Activated T-helper 2 cell treated with anti-CD3 and anti-CD28 coated beads, Interferon-gamma antibody, Interleukin-2, Interleukin-4, amounts not matched to agents 10 μg/mL and 5 μg/mL and 100 μg/mL, durations not matched to agents 14 hours and 24 hours and 36 hours (primary cell): ENCODE data around the gene ACAP2. TPM values are rescaled to one million over a fixed set of nuclear protein-coding genes. Genes with fewer than 3 reads are reported as not detected.

ENCODE experiments used
- DNase-seq: peaks from one replicate; pipeline ENCODE4 v3.0.0; 2021; ENCODE audit warnings: low spot score
- H3K27ac Mint-ChIP-seq: one replicate; pipeline ENCODE4 v1.8.0; 2021; ENCODE audit warnings: mixed read lengths
- H3K27me3 Mint-ChIP-seq: one replicate; pipeline ENCODE4 v1.8.0; 2021; ENCODE audit warnings: low read depth, mixed read lengths
- H3K36me3 Mint-ChIP-seq: one replicate; pipeline ENCODE4 v1.8.0; 2021; ENCODE audit warnings: low read depth, mixed read lengths
- H3K4me1 Mint-ChIP-seq: one replicate; pipeline ENCODE4 v1.8.0; 2021; ENCODE audit warnings: low read depth, mixed read lengths
- H3K4me3 Mint-ChIP-seq: one replicate; pipeline ENCODE4 v1.8.0; 2021; ENCODE audit warnings: low read depth, mild to moderate bottlenecking, moderate library complexity, mixed read lengths
- H3K9me3 Mint-ChIP-seq: one replicate; pipeline ENCODE4 v1.8.0; 2021; ENCODE audit warnings: mixed read lengths
- intact Hi-C: fragments of 100-400 bp; cut with micrococcal nuclease; formaldehyde crosslinking; loops from one replicate; pipeline ENCODE4 v1.15.1; 2023
- total RNA-seq: library from RNA; stranded (reverse); gene quantifications from 2 replicates; pipeline ENCODE4 v1.2.3, GENCODE V29; 2022

The ACAP2 gene
- total RNA-seq, 1 donor from 2014 or later = 49.8 TPM

DNA sequence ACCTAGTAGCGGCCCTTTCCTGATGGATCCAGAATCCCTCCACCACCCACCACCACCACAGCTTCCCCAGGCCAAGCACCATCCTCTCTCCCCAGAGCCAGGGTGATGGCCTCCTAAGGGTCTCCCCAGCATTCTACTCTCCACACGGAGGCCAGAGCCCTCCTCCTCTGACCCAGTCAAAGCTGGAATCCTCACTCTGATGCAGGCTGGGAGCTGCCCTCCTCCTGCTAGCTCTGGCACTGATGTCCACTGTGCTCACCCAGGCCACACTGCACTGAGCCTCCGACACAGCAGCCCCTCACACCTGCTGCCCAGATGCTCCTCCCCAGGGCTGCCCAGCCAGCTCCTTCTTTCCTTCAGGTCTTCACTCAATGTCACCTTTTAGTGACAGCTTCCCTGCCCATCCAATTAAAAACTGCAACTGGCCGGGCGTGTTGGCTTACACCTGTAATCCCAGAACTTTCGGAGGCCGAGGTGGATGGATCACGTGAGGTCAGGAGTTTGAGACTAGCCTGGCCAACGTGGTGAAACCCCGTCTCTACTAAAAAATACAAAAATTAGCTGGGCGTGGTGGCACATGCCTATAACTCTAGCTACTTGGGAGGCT, 192.9 kb downstream of the ACAP2 start:
- H3K4me1 Mint-ChIP-seq = peaks cover 14% of the 10 kb centered on the region
- H3K27ac Mint-ChIP-seq = no peak overlapping the region
- intact Hi-C loops = loop anchor here (10.0 kb wide), 2 partner anchors 125 to 665 kb away; no protein-coding TSS in a partner anchor
- no peaks in the 10 kb centered on the region for H3K9me3 Mint-ChIP-seq
- H3K36me3 Mint-ChIP-seq = peaks cover 8% of the 10 kb centered on the region
- H3K4me3 Mint-ChIP-seq = no peak overlapping the region
- DNase-seq = no peak
- H3K27me3 Mint-ChIP-seq = no peaks in the 10 kb centered on the region

GRCh38 chr3:195249057-195249770, 193.6 kb downstream of the ACAP2 start:
- H3K27me3 Mint-ChIP-seq = no peaks in the 10 kb centered on the region
- no peaks in the 10 kb centered on the region for H3K9me3 Mint-ChIP-seq
- DNase-seq = no peak
- H3K27ac Mint-ChIP-seq = no peak overlapping the region
- H3K4me1 Mint-ChIP-seq = peaks cover 13% of the 10 kb centered on the region
- intact Hi-C loops = no loop called here
- H3K4me3 Mint-ChIP-seq = no peak overlapping the region
- peaks cover 8% of the 10 kb centered on the region for H3K36me3 Mint-ChIP-seq

GRCh38 chr3:195248281-195248680, 194.5 kb downstream of the ACAP2 start:
- H3K27ac Mint-ChIP-seq = no peak overlapping the region
- intact Hi-C loops = no loop called here
- no peak overlapping the region for H3K4me3 Mint-ChIP-seq
- peaks cover 16% of the 10 kb centered on the region for H3K4me1 Mint-ChIP-seq
- H3K9me3 Mint-ChIP-seq = no peaks in the 10 kb centered on the region
- no peak for DNase-seq
- peaks cover 8% of the 10 kb centered on the region for H3K36me3 Mint-ChIP-seq
- no peaks in the 10 kb centered on the region for H3K27me3 Mint-ChIP-seq

DNA sequence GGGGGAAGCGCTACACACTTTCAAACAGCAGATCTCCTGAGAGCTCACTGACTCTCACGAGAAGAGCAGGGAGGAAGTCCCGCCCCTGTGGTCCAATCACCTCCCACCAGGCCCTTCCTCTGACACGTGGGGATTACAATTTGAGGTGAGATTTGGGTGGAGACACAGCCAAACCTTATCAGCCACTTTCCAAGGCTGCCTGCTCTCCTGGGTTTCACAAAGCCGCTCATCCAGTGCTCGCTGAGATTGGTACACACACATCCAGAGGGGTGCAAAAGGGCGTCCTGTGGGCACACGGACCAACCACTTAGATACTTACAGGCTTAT, 195.0 kb downstream of the ACAP2 start:
- Mint-ChIP-seq H3K27ac (no peak overlapping the region), H3K36me3 (peaks cover 8% of the 10 kb centered on the region), H3K27me3 (no peaks in the 10 kb centered on the region), H3K4me1 (peaks cover 18% of the 10 kb centered on the region), H3K9me3 (no peaks in the 10 kb centered on the region), H3K4me3 (no peak overlapping the region)
- intact Hi-C loops = no loop called here
- no peak for DNase-seq

GRCh38 chr3:195247086-195247862, 195.5 kb downstream of the ACAP2 start:
- H3K27ac Mint-ChIP-seq = no peak overlapping the region
- no peak for DNase-seq
- peaks cover 18% of the 10 kb centered on the region for H3K4me1 Mint-ChIP-seq
- no peaks in the 10 kb centered on the region for H3K27me3 Mint-ChIP-seq
- intact Hi-C loops = no loop called here
- H3K4me3 Mint-ChIP-seq = no peak overlapping the region
- no peaks in the 10 kb centered on the region for H3K9me3 Mint-ChIP-seq
- H3K36me3 Mint-ChIP-seq = peaks cover 8% of the 10 kb centered on the region

DNA sequence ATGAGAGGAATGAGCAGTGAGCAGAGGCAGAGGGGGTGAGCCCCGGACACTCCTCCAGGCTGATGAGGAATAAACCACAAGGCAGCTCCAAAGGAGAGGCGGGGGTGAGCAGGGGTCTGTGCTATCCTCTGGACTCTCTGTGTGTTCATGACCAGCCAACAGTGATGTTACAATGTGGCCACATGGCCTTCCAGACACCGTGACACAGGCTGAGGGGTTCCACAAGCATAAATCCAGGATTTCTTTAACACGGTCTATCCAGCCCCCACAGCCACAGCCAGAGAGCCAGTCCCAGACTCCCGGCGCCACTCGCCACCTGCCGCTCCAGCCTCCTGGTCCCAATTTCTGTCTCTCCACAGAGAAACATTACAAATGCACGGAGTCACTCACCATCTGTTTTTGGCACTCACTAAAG, 196.2 kb downstream of the ACAP2 start:
- Mint-ChIP-seq H3K4me3 (no peak overlapping the region), H3K27me3 (no peaks in the 10 kb centered on the region), H3K27ac (no peak overlapping the region), H3K9me3 (no peaks in the 10 kb centered on the region), H3K4me1 (peaks cover 14% of the 10 kb centered on the region), H3K36me3 (peaks cover 8% of the 10 kb centered on the region)
- intact Hi-C loops = no loop called here
- DNase-seq = no peak

DNA sequence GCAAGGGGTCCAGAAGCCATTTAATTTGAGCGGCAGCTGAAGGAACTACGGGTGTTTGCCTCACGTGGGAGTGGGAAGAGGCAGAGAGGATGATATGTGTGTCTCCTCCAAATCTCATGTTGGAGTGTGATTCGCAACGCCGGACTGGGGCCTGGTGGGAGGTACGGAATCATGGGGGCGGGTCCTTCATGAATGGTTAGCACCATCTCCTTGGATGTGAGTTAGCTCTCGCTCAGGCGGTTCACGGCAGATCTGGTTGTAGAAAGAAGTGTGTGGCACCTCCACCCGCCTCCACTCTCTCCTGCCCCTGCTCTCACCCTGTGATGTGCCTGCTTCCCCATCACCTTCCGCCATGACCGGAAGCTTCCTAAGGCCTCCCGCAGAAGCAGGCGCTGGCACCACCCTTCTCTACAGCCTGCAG, 197.3 kb downstream of the ACAP2 start:
- H3K36me3 Mint-ChIP-seq = peaks cover 8% of the 10 kb centered on the region
- no peaks in the 10 kb centered on the region for H3K9me3 Mint-ChIP-seq
- DNase-seq = no peak
- peaks cover 10% of the 10 kb centered on the region for H3K4me1 Mint-ChIP-seq
- no peaks in the 10 kb centered on the region for H3K27me3 Mint-ChIP-seq
- H3K27ac Mint-ChIP-seq = no peak overlapping the region
- H3K4me3 Mint-ChIP-seq = no peak overlapping the region
- intact Hi-C loops = no loop called here

DNA sequence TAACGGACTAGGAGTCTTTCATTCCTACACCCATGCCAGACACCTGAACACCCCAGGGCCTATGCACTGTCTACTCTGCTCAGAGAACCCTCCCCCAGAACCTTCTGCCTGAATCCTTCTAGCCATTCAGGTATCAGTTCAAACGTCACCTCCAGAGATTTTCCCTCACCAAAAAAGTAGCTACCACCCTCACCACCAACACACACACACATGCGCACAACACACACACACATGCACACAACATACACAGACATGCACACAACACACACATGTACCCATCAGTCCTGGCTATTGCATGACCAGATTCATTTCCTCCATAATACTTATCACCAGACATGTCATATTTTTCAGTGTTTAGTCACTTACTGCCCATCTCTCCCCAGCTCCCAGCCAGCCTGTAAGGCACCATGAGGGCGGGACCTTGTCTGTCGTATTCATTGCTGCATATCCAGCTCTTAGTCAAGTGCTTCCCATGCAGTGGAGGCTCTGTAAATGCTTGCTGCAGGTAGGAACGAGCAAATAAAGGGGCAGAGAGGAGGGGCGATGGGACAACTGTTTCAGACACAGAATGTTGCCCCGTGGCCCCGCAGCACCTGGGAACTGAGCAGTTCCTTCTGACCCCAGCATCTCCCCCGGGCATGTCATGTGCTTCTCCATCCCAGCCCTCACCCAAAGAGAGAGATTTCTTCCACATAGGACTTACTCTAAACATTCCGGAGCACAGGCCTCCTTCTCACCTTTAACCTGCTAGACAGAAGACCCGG, 201.0 kb downstream of the ACAP2 start:
- Mint-ChIP-seq H3K27ac (no peak overlapping the region), H3K9me3 (peaks cover 14% of the 10 kb centered on the region), H3K36me3 (peaks cover 23% of the 10 kb centered on the region), H3K27me3 (no peaks in the 10 kb centered on the region), H3K4me1 (peaks cover 7% of the 10 kb centered on the region), H3K4me3 (no peak overlapping the region)
- DNase-seq = peak; percentile 4
- intact Hi-C loops = no loop called here

DNA sequence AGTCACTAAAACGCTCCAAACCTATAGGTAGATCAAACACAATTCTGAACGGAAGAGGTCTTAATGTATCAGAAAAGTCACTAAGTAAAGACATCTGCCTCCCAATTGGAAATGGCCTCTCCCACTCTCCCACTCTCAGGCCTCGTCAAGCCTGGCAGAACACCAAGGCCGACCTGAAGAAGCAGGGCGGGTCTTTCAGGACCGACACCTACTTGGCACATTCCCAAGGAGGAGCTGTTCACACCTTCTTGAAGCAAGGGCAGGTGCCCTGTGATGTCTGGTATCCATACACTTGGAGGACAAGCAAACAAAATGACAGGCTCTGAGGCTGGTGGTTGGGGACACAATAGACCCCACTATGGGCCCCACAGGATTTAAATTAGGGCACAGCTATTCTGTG, 201.9 kb downstream of the ACAP2 start:
- intact Hi-C loops = no loop called here
- H3K36me3 Mint-ChIP-seq = peaks cover 19% of the 10 kb centered on the region

DNA sequence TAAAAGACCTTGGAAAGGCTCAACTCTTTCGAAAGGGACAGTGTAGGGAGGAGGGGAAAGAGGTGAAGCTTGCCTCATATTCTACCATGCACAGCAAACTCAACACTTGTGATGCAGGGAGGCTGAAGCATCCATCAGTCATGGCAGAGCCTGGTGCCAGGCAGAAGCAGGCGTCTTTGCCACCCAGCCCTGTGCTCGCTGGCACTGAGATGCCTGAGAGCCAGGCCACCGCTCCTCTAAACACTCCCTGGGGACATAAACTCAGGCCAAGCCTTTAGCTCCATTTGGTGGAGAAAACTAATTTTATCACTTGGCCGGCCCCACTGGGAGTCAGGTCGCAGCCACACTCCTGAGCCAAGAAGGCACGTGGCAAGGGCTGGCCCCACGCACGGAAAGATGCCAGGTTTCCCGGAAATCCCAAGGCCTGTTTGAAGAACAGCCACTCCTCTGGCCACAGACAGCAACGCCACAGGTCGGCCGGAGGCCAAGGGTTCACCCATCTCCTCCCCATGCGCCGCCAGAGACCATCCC, 202.6 kb downstream of the ACAP2 start:
- Mint-ChIP-seq H3K27ac (no peak overlapping the region), H3K36me3 (peaks cover 15% of the 10 kb centered on the region), H3K9me3 (peaks cover 23% of the 10 kb centered on the region), H3K27me3 (no peaks in the 10 kb centered on the region), H3K4me1 (peaks cover 7% of the 10 kb centered on the region), H3K4me3 (no peak overlapping the region)
- intact Hi-C loops = no loop called here
- no peak for DNase-seq

More for the DNA sequence above, 201.9 kb downstream of the ACAP2 start:
- DNase-seq = no peak
- Mint-ChIP-seq H3K9me3 (peaks cover 19% of the 10 kb centered on the region), H3K27me3 (no peaks in the 10 kb centered on the region), H3K4me1 (peaks cover 7% of the 10 kb centered on the region), H3K27ac (no peak overlapping the region), H3K4me3 (no peak overlapping the region)

- DNase-seq = no peak
- Mint-ChIP-seq H3K36me3 (peaks cover 15% of the 10 kb centered on the region), H3K9me3 (peaks cover 31% of the 10 kb centered on the region), H3K4me1 (peaks cover 7% of the 10 kb centered on the region), H3K27ac (no peak overlapping the region), H3K27me3 (peaks cover 6% of the 10 kb centered on the region), H3K4me3 (no peak overlapping the region)
- intact Hi-C loops = no loop called here
These were observed 203.7 kb downstream of the ACAP2 start for GRCh38 chr3:195239121-195239520.

DNA sequence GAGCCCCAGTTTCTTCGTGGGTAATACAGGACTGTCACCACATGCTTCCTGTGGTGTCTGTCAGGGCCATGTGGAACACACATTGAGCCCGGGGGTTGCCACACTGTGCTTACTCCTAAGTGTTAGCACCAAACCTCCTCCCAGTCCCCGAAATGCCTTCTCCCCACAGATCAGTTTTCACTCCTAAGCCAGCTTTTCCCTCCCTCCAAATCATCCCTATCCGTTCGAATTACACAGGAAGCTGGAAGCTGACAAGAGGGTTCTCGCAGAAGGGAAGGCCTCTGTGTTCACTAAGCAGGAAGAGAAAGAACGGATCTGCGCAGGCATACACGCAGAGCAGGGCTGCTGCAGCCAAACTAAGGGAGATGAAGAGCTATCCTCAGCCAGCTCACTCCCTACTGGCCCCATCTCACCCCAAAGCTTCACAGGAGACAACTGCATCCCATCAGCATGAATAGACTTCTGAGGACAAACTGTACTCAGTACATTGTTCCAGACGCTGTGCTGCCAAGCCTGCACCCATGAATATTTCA, 204.2 kb downstream of the ACAP2 start:
- Mint-ChIP-seq H3K27me3 (peaks cover 7% of the 10 kb centered on the region), H3K4me1 (peaks cover 3% of the 10 kb centered on the region), H3K4me3 (no peak overlapping the region), H3K27ac (no peak overlapping the region), H3K36me3 (peaks cover 15% of the 10 kb centered on the region), H3K9me3 (peaks cover 31% of the 10 kb centered on the region)
- DNase-seq = no peak
- intact Hi-C loops = no loop called here
